B cell (primary cell): Measurements from ENCODE around the gene PRDM4. TPM values are rescaled to one million over a fixed set of nuclear protein-coding genes. Genes with fewer than 3 reads are reported as not detected.

Experiments
- ATAC-seq: fragments of 200-7000 bp; cut with Tn5 transposase; one replicate; pipeline ENCODE4 v1.10.0; 2021; ENCODE audit warnings: low read depth, mild to moderate bottlenecking, moderate number of reproducible peaks, moderate library complexity
- CTCF ChIA-PET: fragments of 350-600 bp; sonication (Branson Sonifier 250); formaldehyde crosslinking; loops from one replicate; lab custom pipeline; 2021; ENCODE audit warnings: antibody characterized with exemption, inconsistent platforms; lab: Charles Lee
- POLR2A ChIA-PET: fragments of 350-600 bp; sonication (Branson Sonifier 250); formaldehyde crosslinking; loops from one replicate; lab custom pipeline; 2021; ENCODE audit warnings: antibody characterized with exemption; lab: Charles Lee
- DNase-seq: peaks from one replicate; pipeline ENCODE4 v3.0.0; 2013
- H2AFZ ChIP-seq: 2 replicates; pipeline ENCODE4 v1.6.1; 2012; ENCODE audit warnings: mild to moderate bottlenecking, low read depth, low read length; ENCODE audit not compliant: insufficient read depth, poor library complexity, severe bottlenecking
- H3K27ac ChIP-seq, 2 donors: 1 replicate in 1 of 2; 2 replicates in 1 of 2; pipeline ENCODE4 v1.5.1; 2012 to 2013; ENCODE audit warnings: low read length in 2 of 2, mild to moderate bottlenecking in 2 of 2, moderate library complexity in 1 of 2
- H3K27me3 ChIP-seq, 4 experiments: fragments of 200-600 bp in 1 of 4; sonication (generic) in 1 of 4; replicated peaks in 1 of 4; 1 replicate in 2 of 4; 2 replicates in 2 of 4; pipeline versions ENCODE4 v1.6.1 to v1.7.0; 2013 to 2016; ENCODE audit warnings: low read length in 3 of 4, mild to moderate bottlenecking in 2 of 4, mixed read lengths in 1 of 4, moderate library complexity in 1 of 4; ENCODE audit not compliant: insufficient read depth in 4 of 4, control insufficient read depth in 3 of 4; ENCODE audit errors: control extremely low read depth in 1 of 4
- H3K36me3 ChIP-seq, 2 experiments: replicated peaks in 1 of 2; 1 replicate in 1 of 2; 2 replicates in 1 of 2; pipeline versions ENCODE4 v1.6.1 to v1.7.1; 2013; ENCODE audit warnings: low read length in 1 of 2; ENCODE audit not compliant: insufficient read depth in 2 of 2, control insufficient read depth in 1 of 2; ENCODE audit errors: control extremely low read depth in 1 of 2, extremely low read depth in 1 of 2
- H3K4me1 ChIP-seq, 2 donors: fragments of 200-600 bp in 1 of 2; sonication (generic) in 1 of 2; 1 replicate in 1 of 2; 2 replicates in 1 of 2; pipeline versions ENCODE4 v1.5.1 to v1.6.1; 2013 to 2017; ENCODE audit warnings: low read length in 2 of 2; ENCODE audit not compliant: control insufficient read depth in 2 of 2, insufficient read depth in 2 of 2
- H3K4me2 ChIP-seq: replicated peaks from 2 replicates; pipeline ENCODE3; 2012; ENCODE audit warnings: mild to moderate bottlenecking, low read depth, low read length; ENCODE audit not compliant: poor library complexity, severe bottlenecking
- H3K4me3 ChIP-seq, 5 experiments: fragments of 200-600 bp in 1 of 5; sonication (generic) in 1 of 5; 1 replicate in 3 of 5; 2 replicates in 2 of 5; pipeline versions ENCODE4 v1.5.1 to v1.7.0; 2011 to 2016; ENCODE audit warnings: low read length in 4 of 5, mild to moderate bottlenecking in 4 of 5, low read depth in 2 of 5, control low read depth in 1 of 5, moderate library complexity in 1 of 5; ENCODE audit not compliant: insufficient read depth in 1 of 5; ENCODE audit errors: control extremely low read depth in 1 of 5, extremely low read depth in 1 of 5
- H3K79me2 ChIP-seq: fragments of 200-600 bp; sonication (generic); one replicate; pipeline ENCODE4 v1.6.0; 2016; ENCODE audit warnings: low read length; ENCODE audit not compliant: control insufficient read depth, insufficient read depth
- H3K9ac ChIP-seq: fragments of 200-600 bp; sonication (generic); 2 replicates; pipeline ENCODE4 v1.6.1; 2017; ENCODE audit warnings: mild to moderate bottlenecking, low read length, moderate library complexity
- H3K9me3 ChIP-seq, 3 donors: one replicate each; pipeline versions ENCODE4 v1.6.1 to v1.7.1; 2013; ENCODE audit warnings: low read length in 2 of 3; ENCODE audit not compliant: control insufficient read depth in 2 of 3, insufficient read depth in 1 of 3; ENCODE audit errors: control extremely low read depth in 1 of 3
- H4K20me1 ChIP-seq: 2 replicates; pipeline ENCODE4 v1.6.0; 2012; ENCODE audit warnings: mild to moderate bottlenecking, low read length; ENCODE audit not compliant: insufficient read depth, control insufficient read depth, poor library complexity, severe bottlenecking
- H3K27ac Mint-ChIP-seq: one replicate; pipeline ENCODE4 v1.8.0; 2021; ENCODE audit warnings: mixed read lengths
- H3K27me3 Mint-ChIP-seq: one replicate; pipeline ENCODE4 v1.8.0; 2021; ENCODE audit warnings: mixed read lengths
- H3K4me1 Mint-ChIP-seq: one replicate; pipeline ENCODE4 v1.8.0; 2021; ENCODE audit warnings: mixed read lengths
- H3K4me3 Mint-ChIP-seq: one replicate; pipeline ENCODE4 v1.8.0; 2021; ENCODE audit warnings: mixed read lengths
- H3K9me3 Mint-ChIP-seq: one replicate; pipeline ENCODE4 v1.8.0; 2022; ENCODE audit warnings: mixed read lengths; ENCODE audit not compliant: insufficient read depth
- CTCF ChIP-seq: fragments of 200-600 bp; IDR thresholded peaks from one replicate; pipeline ENCODE4 v1.8.0; 2022; ENCODE audit warnings: antibody characterized with exemption, mild to moderate bottlenecking
- EZH2 ChIP-seq: IDR thresholded peaks from 2 replicates; pipeline ENCODE4 v1.6.1; 2012; ENCODE audit warnings: borderline replicate concordance, low read depth, mild to moderate bottlenecking, moderate library complexity, low read length; ENCODE audit not compliant: insufficient read depth, poor library complexity, severe bottlenecking
- WGBS: methylation state at CpG from one replicate; pipeline ENCODE4 v1.1.5; 2013; ENCODE audit warnings: missing lambda C conversion rate; ENCODE audit not compliant: insufficient coverage; 5-methylcytosine and 5-hydroxymethylcytosine counted together
- intact Hi-C: fragments of 100-400 bp; cut with micrococcal nuclease; formaldehyde crosslinking; loops from one replicate; pipeline ENCODE4 v1.10.0; 2022
- polyA plus RNA-seq: library from polyadenylated mRNA; depleted of rRNA; stranded (reverse); fragments of >200 nt; gene quantifications from 2 replicates; pipeline ENCODE4 v1.2.3, GENCODE V29; 2012
- total RNA-seq, 2 donors: library from RNA; stranded (reverse); fragments of 120-200 nt in 1 of 2; gene quantifications; 1 replicate in 1 of 2; 2 replicates in 1 of 2; pipeline versions ENCODE4 v1.2.3 to v1.2.4, GENCODE V29; 2013 to 2022

Gene PRDM4
- total and polyA plus RNA-seq, 2 donors (not counting 1 experiment from before 2014, with no cell fraction given): 50.1 to 117 TPM

- Histone ChIP-seq H3K4me3 (no peak overlapping the region), H3K9me3 (no peaks in the 10 kb centered on the region), H4K20me1 (no peaks in the 10 kb centered on the region), H3K27ac (no peak overlapping the region), H2AFZ (no peak overlapping the region), H3K27me3 (peaks cover 0 to 5% (median 0%) of the 10 kb centered on the region in 4 experiments), H3K36me3 (no peaks in the 10 kb centered on the region), H3K4me2 (no peak overlapping the region), H3K9ac (no peak overlapping the region), H3K4me1 (no peaks in the 10 kb centered on the region), H3K79me2 (no peaks in the 10 kb centered on the region)
- peaks cover 9% of the 10 kb centered on the region for H3K27me3 Mint-ChIP-seq
- H3K27ac Mint-ChIP-seq: no peak overlapping the region
- H3K4me1 Mint-ChIP-seq: no peaks in the 10 kb centered on the region
- ChIA-PET POLR2A (no interaction called here), CTCF (no interaction called here)
- DNase-seq (no peak), ATAC-seq (no peak)
- intact Hi-C loops: no loop called here
- no peak for TF ChIP-seq EZH2
- TF ChIP-seq CTCF: no peak
- WGBS: 77% methylated on average over 2 of the region's 3 CpGs
- no peak overlapping the region for H3K4me3 Mint-ChIP-seq
- H3K9me3 Mint-ChIP-seq: no peaks in the 10 kb centered on the region
Observed at GRCh38 chr12:107807471-107808150, 46.7 kb upstream of the PRDM4 start.

- POLR2A ChIA-PET: no interaction called here
- H3K9me3 Mint-ChIP-seq: no peaks in the 10 kb centered on the region
- DNase-seq (no peak), ATAC-seq (no peak)
- Histone ChIP-seq H3K9ac (no peak overlapping the region), H3K4me2 (no peak overlapping the region), H3K36me3 (no peaks in the 10 kb centered on the region), H3K27ac (no peak overlapping the region), H2AFZ (no peak overlapping the region), H3K79me2 (no peaks in the 10 kb centered on the region), H4K20me1 (no peaks in the 10 kb centered on the region), H3K9me3 (no peaks in the 10 kb centered on the region), H3K4me1 (peaks cover 8 to 9% of the 10 kb centered on the region in 2 donors), H3K27me3 (peaks cover 0 to 5% (median 0%) of the 10 kb centered on the region in 4 experiments), H3K4me3 (no peak overlapping the region)
- intact Hi-C loops: no loop called here
- peaks cover 8% of the 10 kb centered on the region for H3K4me1 Mint-ChIP-seq
- H3K4me3 Mint-ChIP-seq: no peak overlapping the region
- peaks cover 9% of the 10 kb centered on the region for H3K27me3 Mint-ChIP-seq
- WGBS: 89% methylated on average over 22 of the region's 22 CpGs
- no peak overlapping the region for H3K27ac Mint-ChIP-seq
- TF ChIP-seq EZH2 (no peak), CTCF (no peak)
- CTCF ChIA-PET: no interaction called here
Observed at GRCh38 chr12:107805488-107806180, 44.7 kb upstream of the PRDM4 start.
